ENCODE data around the gene PHF12. TPM values are rescaled to one million over a fixed set of nuclear protein-coding genes. Genes with fewer than 3 reads are reported as not detected.
A peak's percentile ranks its signal among the peaks of the same experiment; 100 is the strongest.
"Not testable (repeated sequence)": the region's sequence is repeated elsewhere in the genome, so short reads cannot be mapped to it uniquely, and the experiment has no call there.

The PHF12 gene
- total and polyA plus RNA-seq, 5 experiments from 2014 or later: 5.2 to 124 (median 12.0) TPM

DNA sequence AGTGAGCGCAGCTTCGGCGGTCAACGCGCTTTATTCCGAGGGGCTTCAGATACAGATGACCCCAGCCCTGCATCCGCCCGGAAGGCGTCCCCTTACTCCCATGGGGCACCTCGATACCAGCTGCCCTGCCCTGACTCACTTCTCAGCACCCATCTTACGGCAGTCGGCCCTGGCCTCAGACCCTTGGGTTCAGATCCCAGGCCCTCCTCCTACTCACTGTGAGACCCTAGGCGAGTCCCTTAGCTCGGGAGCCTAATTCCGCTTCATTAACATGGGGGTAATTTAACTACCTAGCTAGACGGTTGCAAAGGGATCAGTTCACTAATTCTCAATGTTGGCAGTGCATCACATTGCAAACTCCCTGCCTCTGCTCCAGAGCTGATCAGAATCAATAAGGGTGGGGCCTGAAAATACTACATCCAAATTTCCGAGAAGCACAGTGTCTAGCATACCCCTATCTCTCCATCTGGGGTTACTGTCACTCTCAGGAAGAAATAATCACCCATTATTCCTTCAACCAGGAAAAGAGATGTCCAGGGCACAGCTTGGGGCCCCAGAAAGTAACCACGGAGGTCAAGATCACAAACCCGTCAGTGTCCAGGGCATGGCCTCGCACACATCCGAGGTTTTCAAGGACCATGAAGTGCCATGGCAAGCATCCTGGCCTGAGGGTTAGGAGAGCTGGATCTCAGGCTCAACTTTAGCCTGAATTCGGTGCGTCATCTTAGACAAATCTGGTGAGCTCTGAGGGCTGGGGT, 53.4 kb downstream of the PHF12 start:
- peak in 1 of 10 donors; percentile 42 for DNase-seq
- Mint-ChIP-seq H3K36me3 (peaks cover 0 to 6% (median 0%) of the 10 kb centered on the region in 3 donors), H3K27me3 (no peaks in the 10 kb centered on the region), H3K4me3 (peak overlapping the region; percentile 91 to 99 (median 98)), H3K27ac (peak overlapping the region; percentile 95 to 99 (median 97)), H3K9me3 (no peaks in the 10 kb centered on the region), H3K4me1 (peaks cover 47 to 72% (median 69%) of the 10 kb centered on the region in 4 donors)
- peak in 1 of 2 donors; percentile 1 for ATAC-seq
- POLR2A ChIA-PET: interaction anchor here (0.6 to 4.9 kb wide), 27 partner anchors 11 to 253 kb away, joined by 3 to 64 read pairs (median 5); partner anchors contain the start of genes BLTP2, ERAL1, FAM222B and NEK8

DNA sequence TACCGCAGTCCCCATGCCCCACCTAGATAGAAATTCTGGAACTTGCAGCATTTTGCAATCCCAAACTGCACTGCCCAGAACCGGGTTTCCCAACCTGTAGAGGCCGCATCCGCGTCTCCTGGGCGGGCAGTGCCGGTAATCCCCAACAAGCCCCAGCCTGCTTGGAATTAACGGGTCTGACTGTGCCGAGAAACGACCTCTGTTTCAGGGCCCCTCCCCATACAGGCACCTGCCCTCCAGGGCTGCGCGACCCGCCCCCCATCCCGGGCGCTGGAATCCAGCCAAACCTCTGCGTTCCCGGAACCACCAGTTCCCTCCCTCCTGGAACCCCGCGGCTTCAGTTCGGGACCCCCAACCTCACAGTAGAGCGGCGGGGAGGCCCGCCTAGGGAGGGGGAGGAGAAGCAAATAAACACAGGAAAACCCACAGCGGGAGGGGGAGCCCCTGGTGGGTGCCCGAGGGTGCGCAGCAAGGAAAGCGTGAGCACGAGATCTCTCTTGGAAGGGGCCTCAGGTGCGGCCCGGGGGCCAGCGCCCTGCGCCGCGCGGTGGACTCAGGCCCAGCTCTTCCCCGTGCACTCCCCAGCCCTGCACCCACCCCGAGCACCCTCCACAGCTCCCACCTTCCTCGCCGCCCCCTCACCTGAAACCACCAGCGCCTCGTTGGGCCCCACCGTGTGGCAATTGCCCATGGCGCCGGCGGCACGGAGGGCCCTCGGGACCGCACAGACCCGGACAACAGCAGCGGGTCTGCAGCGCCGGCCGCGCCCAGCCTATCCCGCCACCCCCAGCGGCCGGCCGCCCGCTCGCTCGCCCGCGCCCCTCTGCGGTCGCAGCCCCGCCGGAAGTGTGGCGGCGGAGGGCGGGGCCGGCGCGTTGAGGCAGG, 54.2 kb downstream of the PHF12 start, which contains the start of gene FLOT2:
Gene FLOT2 (minus strand): TSS at position 850 of the 885 bp plus-strand sequence. CDS start 159 bp downstream, at position 691.
- POLR2A ChIA-PET: interaction anchor here (0.8 to 4.9 kb wide), 26 partner anchors 10 to 252 kb away, joined by 3 to 64 read pairs (median 5); partner anchors contain the start of genes BLTP2, ERAL1, FAM222B and NEK8
- peaks cover 0 to 8% (median 0%) of the 10 kb centered on the region in 3 donors for H3K36me3 Mint-ChIP-seq
- no peaks in the 10 kb centered on the region for H3K9me3 Mint-ChIP-seq
- H3K27ac Mint-ChIP-seq: peak within 1 kb of the TSS; percentile 95 to 99 (median 97)
- peak; percentile 56 to 84 (median 67) for DNase-seq
- H3K4me1 Mint-ChIP-seq: peaks cover 47 to 75% (median 72%) of the 10 kb centered on the region in 4 donors
- no peaks in the 10 kb centered on the region for H3K27me3 Mint-ChIP-seq
- ATAC-seq: peak; percentile 76 to 83
- H3K4me3 Mint-ChIP-seq: peak within 1 kb of the TSS; percentile 91 to 99 (median 98)

DNA sequence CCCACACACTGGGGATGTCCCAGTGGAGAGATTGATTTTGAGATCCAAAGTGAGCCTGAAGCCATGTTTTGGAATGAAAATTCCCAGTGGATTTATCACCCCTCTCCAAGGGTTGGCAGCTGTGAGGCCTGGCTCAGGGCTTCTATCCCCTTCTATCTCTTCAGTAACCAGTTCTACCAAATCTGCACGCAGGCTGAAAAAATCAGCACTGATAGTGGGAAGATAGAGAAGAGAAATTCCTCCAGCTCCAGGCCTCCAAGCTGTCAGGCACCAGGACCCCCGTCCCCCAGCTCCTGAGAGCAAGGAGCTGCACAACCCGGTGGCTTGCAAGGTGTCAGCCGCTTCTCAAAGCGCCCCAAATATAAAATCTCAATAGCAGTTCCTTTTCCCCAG, 54.8 kb downstream of the PHF12 start:
- Mint-ChIP-seq H3K36me3 (peaks cover 0 to 13% (median 0%) of the 10 kb centered on the region in 3 donors), H3K27me3 (no peaks in the 10 kb centered on the region), H3K4me1 (peaks cover 45 to 75% (median 71%) of the 10 kb centered on the region in 4 donors), H3K27ac (peak overlapping the region; percentile 95 to 99 (median 97)), H3K4me3 (peak overlapping the region; percentile 91 to 99 (median 98)), H3K9me3 (no peaks in the 10 kb centered on the region)
- ATAC-seq (peak in 1 of 2 donors; percentile 13), DNase-seq (no peak)
- POLR2A ChIA-PET: interaction anchor here (0.6 to 4.9 kb wide), 17 partner anchors 12 to 177 kb away, joined by 3 to 64 read pairs (median 6); partner anchors contain the start of genes ERAL1, FAM222B, NEK8 and PHF12

DNA sequence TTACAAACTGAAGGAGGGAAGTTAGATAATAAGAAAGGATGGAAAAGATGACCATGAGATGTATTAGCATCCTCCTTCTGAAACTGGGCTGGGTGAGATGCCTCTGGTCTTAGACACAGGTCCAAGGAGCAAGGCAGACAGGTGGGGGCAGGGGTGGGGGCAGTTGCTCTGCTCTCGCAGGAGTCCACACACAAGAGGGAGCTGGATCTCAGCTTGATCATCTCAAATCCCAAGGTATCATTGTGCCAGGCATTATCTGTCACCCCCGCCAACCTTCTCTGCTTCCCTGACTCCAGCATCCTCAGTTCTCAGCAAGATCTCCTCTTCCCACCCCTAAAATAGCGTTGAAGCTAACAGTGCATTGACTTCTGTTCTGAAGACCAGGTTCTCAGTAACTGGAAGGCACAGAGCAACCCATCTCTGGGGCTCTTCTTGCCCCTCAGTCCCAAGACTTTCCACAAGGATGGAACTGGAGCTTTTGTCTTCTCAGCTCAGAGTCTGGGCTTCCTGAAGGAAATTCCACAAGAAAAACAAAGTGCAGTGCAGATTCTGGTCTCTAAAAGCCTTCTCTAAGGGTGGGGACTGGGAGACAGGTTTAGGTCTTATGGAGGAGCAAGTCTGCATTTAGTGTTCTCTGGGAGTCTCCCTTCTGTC, 55.4 kb downstream of the PHF12 start:
- H3K27ac Mint-ChIP-seq: peak overlapping the region; percentile 95 to 99 (median 97)
- H3K4me3 Mint-ChIP-seq: peak overlapping the region; percentile 91 to 99 (median 98)
- DNase-seq (no peak), ATAC-seq (no peak)
- no peaks in the 10 kb centered on the region for H3K27me3 Mint-ChIP-seq
- H3K36me3 Mint-ChIP-seq: peaks cover 0 to 19% (median 4%) of the 10 kb centered on the region in 3 donors
- POLR2A ChIA-PET: interaction anchor here (0.6 to 4.9 kb wide), 14 partner anchors 11 to 176 kb away, joined by 3 to 64 read pairs (median 9); partner anchors contain the start of genes ERAL1, FAM222B, NEK8 and PHF12
- H3K4me1 Mint-ChIP-seq: peaks cover 46 to 78% (median 75%) of the 10 kb centered on the region in 4 donors
- H3K9me3 Mint-ChIP-seq: no peaks in the 10 kb centered on the region

DNA sequence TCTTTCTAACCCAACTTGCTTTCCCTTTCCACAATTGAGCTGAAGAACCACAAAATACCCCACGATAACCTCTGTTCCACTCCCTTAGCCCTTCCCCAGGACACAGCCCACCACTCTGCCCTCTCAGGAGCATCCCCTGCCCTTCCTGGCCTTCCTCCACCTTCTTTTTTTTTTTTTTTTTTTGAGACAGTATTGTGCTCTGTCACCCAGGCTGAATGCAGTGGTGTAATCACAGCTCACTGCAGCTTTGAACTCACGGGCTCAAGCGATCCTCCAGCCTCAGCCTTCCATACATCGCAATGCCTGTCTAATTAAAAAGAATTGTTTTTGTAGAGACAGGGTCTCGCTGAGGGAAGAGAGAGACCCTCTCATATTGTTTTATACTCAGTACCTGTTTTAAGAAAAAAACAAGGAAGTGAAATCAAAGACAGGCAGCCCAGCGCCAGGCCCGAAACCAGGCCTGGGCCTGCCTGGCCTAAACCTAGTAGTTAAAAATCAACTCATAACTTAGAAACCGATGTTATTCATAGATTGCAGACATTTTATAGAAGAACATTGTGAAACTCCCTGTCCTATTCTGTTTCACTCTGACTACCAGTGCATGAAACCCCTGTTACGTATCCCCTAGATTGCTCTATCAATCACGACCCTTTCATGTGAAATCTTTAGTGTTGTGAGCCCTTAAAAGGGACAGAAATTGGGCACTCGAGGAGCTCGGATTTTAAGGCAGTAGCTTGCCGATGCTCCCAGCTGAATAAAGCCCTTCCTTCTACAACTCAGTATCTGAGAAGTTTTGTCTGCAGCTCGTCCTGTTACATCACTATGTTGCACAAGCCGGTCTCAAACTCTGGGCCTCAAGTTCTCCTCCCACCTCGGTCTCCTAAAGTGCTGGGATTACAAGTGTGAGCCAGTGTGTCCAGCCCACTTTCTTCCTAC, 57.8 kb downstream of the PHF12 start:
- H3K4me3 Mint-ChIP-seq: peak overlapping the region; percentile 54 to 89 (median 82)
- peak overlapping the region; percentile 96 to 99 (median 98) for H3K27ac Mint-ChIP-seq
- peaks cover 0 to 22% (median 5%) of the 10 kb centered on the region in 3 donors for H3K36me3 Mint-ChIP-seq
- ATAC-seq (peak; percentile 20 to 29), DNase-seq (peak in 2 of 10 donors; percentile 16 to 22)
- H3K27me3 Mint-ChIP-seq, H3K9me3 Mint-ChIP-seq: not testable (repeated sequence)
- peaks cover 37 to 81% (median 70%) of the 10 kb centered on the region in 4 donors for H3K4me1 Mint-ChIP-seq
- POLR2A ChIA-PET: interaction anchor here (0.6 to 5.0 kb wide), 21 partner anchors 8 to 249 kb away, joined by 3 to 27 read pairs (median 4); partner anchors contain the start of genes BLTP2, DHRS13, ERAL1 and FAM222B

DNA sequence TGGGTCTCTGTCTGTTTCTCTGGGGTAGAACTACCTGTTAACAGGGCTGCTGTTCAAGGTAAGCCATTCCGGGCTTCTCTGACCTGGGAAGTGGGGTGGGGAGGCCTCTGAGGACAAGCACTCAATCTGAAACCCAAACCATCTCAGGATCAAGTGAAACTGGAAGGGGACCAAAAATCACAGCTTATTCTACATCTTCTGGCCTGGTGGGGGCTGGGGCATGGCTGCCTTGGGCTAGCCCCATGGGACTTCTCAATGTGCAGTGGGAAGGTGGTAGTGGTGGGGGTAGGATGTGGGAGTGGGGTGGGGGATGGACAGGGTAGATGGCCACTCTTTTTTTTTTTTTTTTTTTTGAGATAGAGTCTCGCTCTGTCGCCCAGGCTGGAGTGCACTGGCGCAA, 59.3 kb downstream of the PHF12 start:
- peak overlapping the region in 7 of 10 donors; percentile 33 to 81 (median 54) for H3K4me3 Mint-ChIP-seq
- no peak for ATAC-seq
- peaks cover 31 to 77% (median 65%) of the 10 kb centered on the region in 4 donors for H3K4me1 Mint-ChIP-seq
- no peak for DNase-seq
- H3K36me3 Mint-ChIP-seq: peaks cover 0 to 23% (median 5%) of the 10 kb centered on the region in 3 donors
- H3K9me3 Mint-ChIP-seq: no peaks in the 10 kb centered on the region
- POLR2A ChIA-PET: interaction anchor here (0.7 to 5.0 kb wide), 5 partner anchors 10 to 83 kb away, joined by 5 to 27 read pairs (median 16); partner anchors contain the start of genes DHRS13 and ERAL1
- H3K27me3 Mint-ChIP-seq: no peaks in the 10 kb centered on the region
- peak overlapping the region; percentile 83 to 99 (median 94) for H3K27ac Mint-ChIP-seq

DNA sequence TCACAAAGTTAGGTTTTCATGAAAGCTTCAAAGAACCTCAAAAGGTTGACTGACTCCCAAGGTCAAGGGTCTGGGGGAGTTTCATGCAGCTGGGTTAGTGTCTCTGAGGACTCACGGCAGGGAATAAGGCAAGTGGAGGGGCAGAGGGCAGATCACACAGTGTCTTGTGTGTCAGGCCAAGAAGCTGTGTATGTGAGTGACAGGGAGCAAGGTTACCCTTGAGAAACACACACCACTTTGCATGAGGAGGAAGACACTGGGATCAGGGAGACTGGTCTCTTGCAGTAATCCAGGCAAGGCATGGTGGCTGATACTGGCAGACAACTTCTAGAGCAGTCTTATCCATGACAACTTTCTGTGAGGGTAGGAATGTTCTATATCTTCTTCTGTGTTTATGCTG, 60.1 kb downstream of the PHF12 start:
- ATAC-seq (no peak), DNase-seq (no peak)
- Mint-ChIP-seq H3K9me3 (no peaks in the 10 kb centered on the region), H3K27me3 (no peaks in the 10 kb centered on the region), H3K4me3 (peak overlapping the region in 7 of 10 donors; percentile 33 to 66 (median 48)), H3K4me1 (peaks cover 27 to 74% (median 60%) of the 10 kb centered on the region in 4 donors), H3K36me3 (peaks cover 0 to 26% (median 5%) of the 10 kb centered on the region in 3 donors), H3K27ac (peak overlapping the region in 9 of 10 donors; percentile 83 to 99 (median 95))
- POLR2A ChIA-PET: interaction anchor here (0.7 to 5.0 kb wide), 3 partner anchors 11 to 50 kb away, joined by 4 to 27 read pairs (median 20); partner anchors contain the start of gene DHRS13

DNA sequence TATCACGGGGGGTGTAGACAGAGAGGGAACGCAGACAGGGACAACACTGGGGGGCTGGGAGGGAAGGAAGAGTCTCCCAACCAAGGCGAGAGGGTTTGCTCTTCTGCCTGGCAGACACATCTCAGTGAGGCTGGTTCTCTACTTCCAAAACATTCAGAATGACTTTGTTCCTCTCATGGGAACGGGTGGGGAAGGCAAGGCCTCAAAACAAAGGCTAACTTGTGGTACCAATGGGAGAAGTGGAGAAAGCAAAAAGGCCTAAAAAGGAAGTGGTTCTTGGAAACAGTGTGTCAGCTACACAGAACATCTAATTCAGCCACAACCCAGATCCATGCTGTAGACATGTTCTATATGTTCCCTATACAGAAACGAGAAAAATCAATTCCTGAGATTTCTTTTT, 61.3 kb downstream of the PHF12 start:
- Mint-ChIP-seq H3K27me3 (no peaks in the 10 kb centered on the region), H3K4me1 (peaks cover 27 to 69% (median 56%) of the 10 kb centered on the region in 4 donors), H3K36me3 (peaks cover 0 to 35% (median 5%) of the 10 kb centered on the region in 3 donors)

DNA sequence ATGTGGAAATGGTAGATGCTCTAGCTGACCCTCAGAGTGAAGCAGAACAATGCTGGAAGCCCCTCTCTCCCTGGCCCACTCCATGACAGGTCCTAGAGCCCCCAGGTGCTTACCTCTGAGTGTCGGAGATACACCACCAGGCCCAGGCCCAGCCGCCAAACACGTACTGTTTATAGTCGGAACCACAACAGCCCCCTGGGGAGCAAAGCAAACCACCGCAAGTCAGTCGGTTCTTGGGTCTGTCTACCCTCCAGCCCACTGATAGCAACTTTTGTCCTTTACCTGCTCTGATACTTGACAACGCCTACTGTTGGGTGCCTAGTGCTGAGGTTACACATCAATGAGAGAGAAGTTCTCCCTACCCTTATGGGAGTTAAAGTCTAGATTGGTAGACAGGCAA, 62.5 kb downstream of the PHF12 start:
- Mint-ChIP-seq H3K9me3 (no peaks in the 10 kb centered on the region), H3K4me1 (peaks cover 33 to 65% (median 54%) of the 10 kb centered on the region in 4 donors), H3K27ac (peak overlapping the region in 8 of 10 donors; percentile 33 to 85 (median 52)), H3K27me3 (no peaks in the 10 kb centered on the region), H3K4me3 (peak overlapping the region in 1 of 10 donors; percentile 20), H3K36me3 (peaks cover 0 to 44% (median 5%) of the 10 kb centered on the region in 3 donors)
- ATAC-seq: no peak
- DNase-seq: no peak
- POLR2A ChIA-PET: interaction anchor here (1.3 kb wide), 1 partner anchor 18 kb away, joined by 4 read pairs; no protein-coding TSS in a partner anchor

More for the DNA sequence above, 61.3 kb downstream of the PHF12 start:
- DNase-seq: no peak
- Mint-ChIP-seq H3K27ac (peak overlapping the region in 9 of 10 donors; percentile 37 to 98 (median 77)), H3K4me3 (peak overlapping the region in 2 of 10 donors; percentile 10 to 14), H3K9me3 (no peaks in the 10 kb centered on the region)
- ATAC-seq: no peak
- POLR2A ChIA-PET: interaction anchor here (0.6 to 5.0 kb wide), 3 partner anchors 18 to 129 kb away, joined by 3 to 20 read pairs (median 4); no protein-coding TSS in a partner anchor

DNA sequence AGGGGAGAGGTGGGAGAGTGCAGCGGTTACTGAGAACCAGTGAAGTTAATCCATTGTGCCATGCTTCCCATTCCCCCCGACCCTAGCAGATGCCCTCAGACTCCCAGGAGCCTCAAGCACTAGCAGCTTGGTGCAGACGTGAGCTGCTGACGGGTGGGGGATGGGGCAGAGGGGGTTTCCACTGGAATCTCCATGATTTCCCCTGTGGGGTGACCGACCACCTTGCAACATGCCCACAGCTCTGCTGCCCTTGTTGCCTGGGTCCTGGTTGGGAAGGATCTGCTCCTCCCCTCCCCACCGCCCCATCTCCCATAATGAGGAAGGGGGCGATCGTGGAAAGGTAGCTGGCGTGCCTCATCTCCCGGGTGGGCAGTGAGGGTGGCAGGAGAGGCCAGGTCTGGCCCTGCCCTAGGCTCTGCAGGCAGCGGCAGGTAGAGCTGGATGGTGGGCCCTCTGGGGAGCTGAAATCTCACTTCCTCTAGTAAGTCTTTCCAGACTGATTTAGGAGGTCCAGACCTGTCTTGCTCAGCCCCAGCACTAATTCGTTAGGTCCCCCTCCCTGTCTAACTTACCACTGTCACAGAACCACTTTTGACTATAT, 63.3 kb downstream of the PHF12 start:
- Mint-ChIP-seq H3K27me3 (no peaks in the 10 kb centered on the region), H3K4me1 (peaks cover 26 to 57% (median 46%) of the 10 kb centered on the region in 4 donors), H3K36me3 (peaks cover 0 to 46% (median 6%) of the 10 kb centered on the region in 3 donors), H3K27ac (peak overlapping the region in 5 of 10 donors; percentile 6 to 59 (median 55)), H3K4me3 (no peak overlapping the region), H3K9me3 (no peaks in the 10 kb centered on the region)
- POLR2A ChIA-PET: interaction anchor here (0.6 to 1.3 kb wide), 3 partner anchors 12 to 64 kb away, joined by 3 to 4 read pairs (median 3); no protein-coding TSS in a partner anchor
- ATAC-seq: no peak
- DNase-seq: no peak

All from naive thymus-derived CD8-positive, alpha-beta T cell (primary cell).